HG03097 (cell line): ENCODE data around the gene AGAP5.

Experiments used
- ATAC-seq: cut with Tn5 transposase; IDR thresholded peaks from one replicate; pipeline ENCODE4 v1.9.1; 2021; ENCODE audit not compliant: unreplicated experiment, low FRiP score

Gene AGAP5

DNA sequence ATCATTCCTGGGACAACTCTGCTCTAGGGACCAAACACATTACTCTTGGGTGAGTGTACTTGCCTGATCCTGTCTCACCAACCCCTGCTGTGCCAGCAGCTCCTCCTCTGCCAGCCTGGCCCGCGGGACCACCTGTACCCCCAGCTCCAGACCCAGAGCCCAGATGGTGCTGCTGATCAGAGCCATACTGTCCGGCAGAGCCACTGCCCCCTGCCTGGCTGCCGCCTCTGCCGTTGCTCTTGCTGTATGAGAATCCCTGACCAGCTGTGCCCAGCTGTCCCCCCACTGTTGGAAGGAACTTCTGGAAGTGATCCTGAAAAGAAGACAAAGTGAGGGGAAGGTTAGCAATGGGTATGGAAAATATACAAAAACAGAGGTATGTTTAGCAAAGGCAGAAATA, 63.5 kb downstream of the AGAP5 start:
- no peak for ATAC-seq

DNA sequence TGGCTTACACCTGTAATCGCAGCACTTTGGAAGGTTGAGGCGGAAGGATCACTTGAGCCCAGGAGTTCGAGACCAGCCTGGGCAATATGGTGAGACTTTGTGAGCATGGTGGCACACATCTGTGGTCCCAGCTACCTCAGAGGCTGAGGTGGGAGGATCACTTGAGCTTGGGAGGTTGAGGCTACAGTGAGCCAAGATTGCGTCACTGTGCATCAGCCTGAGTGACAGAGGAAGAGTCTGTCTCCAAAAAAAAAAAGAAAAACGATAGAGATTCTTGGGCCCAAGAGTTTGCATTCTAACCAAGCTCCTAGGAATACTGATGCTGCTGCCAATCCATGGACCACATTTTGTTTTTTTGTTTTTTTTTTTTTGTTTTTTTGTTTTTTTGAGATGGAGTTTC, 68.7 kb downstream of the AGAP5 start:
- no peak for ATAC-seq

DNA sequence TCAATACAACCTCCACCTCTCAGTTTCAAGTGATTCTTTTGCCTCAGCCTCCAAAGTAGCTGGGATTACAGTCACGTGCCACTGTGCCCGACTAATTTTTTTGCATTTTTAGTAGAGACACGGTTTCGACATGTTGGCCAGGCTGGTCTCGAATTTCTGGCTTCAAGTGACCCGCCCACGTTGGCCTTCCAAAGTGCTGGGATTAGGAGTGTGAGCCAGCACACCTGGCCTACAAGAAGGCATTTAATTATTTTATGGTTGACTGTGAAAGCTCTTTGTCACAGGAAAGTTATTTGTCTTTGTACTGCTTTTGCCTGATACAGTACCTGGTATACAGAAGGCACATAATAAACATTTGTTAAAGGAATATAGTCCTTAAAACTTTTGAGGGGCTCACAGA, 69.5 kb downstream of the AGAP5 start:
- no peak for ATAC-seq

DNA sequence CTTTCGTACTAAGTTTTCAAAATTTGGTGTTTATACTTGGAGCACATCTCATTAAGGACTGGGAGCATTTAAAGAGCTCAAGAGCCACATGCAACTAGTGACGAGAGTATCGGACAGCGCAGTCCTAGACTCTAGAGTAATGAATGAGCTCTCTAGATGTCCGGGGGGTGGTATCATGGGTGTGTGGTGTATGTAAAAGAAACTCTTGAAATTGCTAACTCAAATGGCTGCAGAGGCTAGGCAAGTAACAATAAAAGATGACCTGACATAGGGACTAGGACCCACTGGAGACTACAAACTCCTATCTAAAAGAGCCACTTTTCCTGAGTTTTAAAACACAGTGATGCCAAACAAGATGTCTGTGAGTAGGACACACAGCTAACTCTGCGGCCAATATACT, 70.6 kb downstream of the AGAP5 start:
- ATAC-seq = no peak

DNA sequence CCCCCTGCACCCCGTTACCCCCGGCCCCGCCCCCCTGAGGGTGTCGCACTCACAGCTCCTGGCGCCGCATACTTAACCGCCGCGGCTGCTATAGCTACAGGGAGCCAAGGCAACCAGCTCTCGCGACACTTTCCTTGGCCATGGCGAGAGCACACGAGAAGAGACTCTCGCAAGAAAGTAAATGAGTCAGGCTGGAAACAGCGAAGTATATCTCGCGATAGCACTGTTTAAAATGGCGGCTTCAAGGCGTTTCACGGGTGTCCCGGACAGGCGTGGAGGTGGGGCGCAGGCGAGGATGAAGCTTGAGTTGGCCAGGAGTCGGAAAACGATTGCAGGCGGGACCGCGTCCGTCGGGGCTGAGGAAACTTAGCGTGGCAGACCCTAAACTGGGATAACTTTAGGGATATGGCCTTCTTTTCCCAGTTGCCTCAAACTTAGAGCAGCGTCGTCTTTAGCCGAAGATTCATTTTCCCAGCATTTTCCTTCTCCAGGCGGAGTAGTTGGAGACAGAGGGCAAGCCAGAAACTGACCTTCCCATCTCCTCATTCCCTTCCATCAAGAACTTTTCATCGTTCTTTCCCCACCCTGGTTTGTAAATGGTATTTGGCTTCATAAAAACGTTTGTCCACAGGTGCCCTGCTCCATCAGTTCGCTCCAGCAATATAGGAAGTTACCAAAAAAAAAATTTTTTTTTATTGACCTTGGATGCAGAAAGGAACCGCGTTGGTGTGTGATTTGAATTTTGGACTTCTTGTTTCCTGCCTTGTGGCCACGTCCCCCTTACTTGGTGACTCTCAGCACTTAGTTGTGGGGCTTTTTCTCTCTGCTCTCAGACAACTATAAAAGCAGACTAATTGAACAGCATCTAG, 71.8 kb downstream of the AGAP5 start:
- ATAC-seq = peak; percentile 92

DNA sequence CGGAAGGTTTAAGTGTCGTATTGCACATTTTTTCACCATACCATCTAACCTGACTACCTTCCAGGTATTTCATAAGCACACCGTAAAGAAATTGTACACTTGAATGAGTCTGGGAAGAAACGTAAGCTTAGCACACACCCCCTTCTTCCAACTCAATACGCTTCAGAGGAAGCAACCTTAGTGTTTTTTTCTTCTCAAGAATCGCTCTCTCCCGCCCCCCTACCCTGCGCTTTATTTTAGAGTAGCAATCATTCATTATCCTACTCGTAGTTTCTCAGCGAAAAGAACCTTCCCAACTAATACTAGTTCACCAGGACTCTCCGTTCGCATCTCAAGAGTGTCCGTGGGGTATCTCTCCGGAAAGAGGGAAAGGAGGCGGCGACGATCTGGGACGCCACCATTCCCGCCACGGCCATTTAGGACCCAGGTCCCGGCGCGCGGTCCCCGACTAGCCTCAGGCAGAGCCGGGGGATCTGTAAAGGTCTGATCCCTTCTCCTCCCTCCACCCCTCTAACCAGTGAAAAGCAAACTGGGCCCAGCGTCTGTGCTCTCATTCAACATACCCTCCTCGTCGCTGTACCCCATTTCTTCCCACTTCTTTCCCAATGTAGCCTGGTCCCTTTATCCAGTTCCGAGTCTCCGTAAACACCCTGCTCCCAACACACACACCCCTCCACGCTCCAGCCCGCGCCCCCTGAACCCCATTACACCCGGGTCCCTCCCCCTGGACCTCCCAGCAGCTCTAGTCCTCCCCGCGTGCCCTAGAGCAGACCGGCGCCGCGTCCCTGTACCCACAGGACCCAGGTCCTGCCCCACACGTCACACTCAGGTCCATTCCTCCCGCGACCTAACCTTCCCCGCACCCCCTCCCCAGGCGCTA, 72.7 kb downstream of the AGAP5 start:
- peak; percentile 25 for ATAC-seq
